ENCODE results near the gene CCNF.
A peak's percentile ranks its signal among the peaks of the same experiment; 100 is the strongest.
"Not testable (repeated sequence)": the region's sequence is repeated elsewhere in the genome, so short reads cannot be mapped to it uniquely, and the experiment has no call there.

The CCNF gene

GRCh38 chr16:2428784-2429033 is 538 bp upstream of the CCNF start:
- Histone ChIP-seq H3K9me3 (ENCODE audit: insufficient read depth, low read depth, low read length) (no peaks in the 10 kb centered on the region), H3K4me3 (ENCODE audit: low read length) (peak overlapping the region; percentile 77), H3K9ac (ENCODE audit: low read depth, low read length) (peak overlapping the region; percentile 88), H3K27ac (ENCODE audit: low read depth, low read length) (peak overlapping the region; percentile 74), H3K4me1 (ENCODE audit: insufficient read depth, low read length) (0 out of 2 replicates have a peak, but pooled peaks cover 5% of the 10 kb centered on the region), H3K36me3 (ENCODE audit: insufficient read depth, low read length) (peaks cover 31% of the 10 kb centered on the region), H3K27me3 (ENCODE audit: insufficient read depth, low read length) (no peaks in the 10 kb centered on the region)
- under 1% methylated on average over 24 of the region's 24 CpGs for WGBS

DNA sequence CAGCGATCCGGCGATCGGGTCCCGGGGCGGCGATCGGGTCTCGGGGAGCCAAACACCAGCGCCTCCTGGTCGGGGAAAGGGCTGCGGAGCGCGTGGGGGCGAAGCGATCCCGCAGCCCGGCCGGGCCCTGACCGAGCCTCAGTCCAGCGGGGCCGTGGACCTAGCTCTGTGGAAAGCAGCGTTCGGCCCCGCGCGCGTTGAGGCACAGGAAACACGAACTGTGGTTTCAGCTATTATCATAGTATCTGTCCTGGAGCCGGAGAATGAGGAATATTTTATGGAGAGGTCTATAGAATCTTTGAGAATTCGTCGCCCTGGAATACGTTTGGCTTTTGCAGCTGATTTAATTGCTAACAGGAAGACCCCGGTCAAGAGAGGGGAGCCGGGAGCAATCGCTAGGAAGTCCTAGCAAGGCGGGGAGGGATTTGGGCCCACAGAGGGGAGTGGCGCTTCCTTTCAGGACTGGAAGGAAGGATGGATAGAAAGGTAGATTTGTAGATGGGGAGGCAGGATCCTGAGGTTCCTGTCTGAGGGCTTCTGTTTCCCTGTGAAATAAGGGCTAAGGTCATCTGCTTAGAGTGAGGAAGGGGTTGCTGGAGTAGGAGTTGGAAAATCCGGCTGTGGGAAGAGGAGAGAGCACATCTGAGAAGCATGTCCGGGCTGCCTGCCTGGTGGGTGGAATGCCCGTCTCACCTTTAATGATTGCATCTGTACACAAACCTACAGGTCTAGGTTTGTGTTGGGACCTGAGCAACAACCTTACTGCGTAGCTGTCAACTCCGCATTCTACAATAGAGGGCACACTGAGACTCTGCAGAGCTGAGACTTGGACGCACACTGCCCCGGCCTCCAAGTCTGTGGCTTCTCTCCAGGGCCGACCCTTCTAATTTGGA is 770 bp downstream of the CCNF start:
- H3K9ac ChIP-seq (ENCODE audit: low read depth, low read length): peak overlapping the region; percentile 86
- peaks cover 41% of the 10 kb centered on the region for H3K36me3 ChIP-seq (ENCODE audit: insufficient read depth, low read length)
- WGBS: 8% methylated on average over 46 of the region's 46 CpGs
- 0 out of 2 replicates have a peak, but pooled peaks cover 5% of the 10 kb centered on the region for H3K4me1 ChIP-seq (ENCODE audit: insufficient read depth, low read length)
- H3K9me3 ChIP-seq (ENCODE audit: insufficient read depth, low read depth, low read length): no peaks in the 10 kb centered on the region
- H3K4me3 ChIP-seq (ENCODE audit: low read length): peak overlapping the region; percentile 88
- H3K27me3 ChIP-seq (ENCODE audit: insufficient read depth, low read length): no peaks in the 10 kb centered on the region
- no peak overlapping the region for H3K27ac ChIP-seq (ENCODE audit: low read depth, low read length)

GRCh38 chr16:2432286-2432685 is 3.0 kb downstream of the CCNF start:
- peaks cover 61% of the 10 kb centered on the region for H3K36me3 ChIP-seq (ENCODE audit: insufficient read depth, low read length)
- no peaks in the 10 kb centered on the region for H3K9me3 ChIP-seq (ENCODE audit: insufficient read depth, low read depth, low read length)
- H3K4me3 ChIP-seq (ENCODE audit: low read length): no peak overlapping the region
- no peaks in the 10 kb centered on the region for H3K27me3 ChIP-seq (ENCODE audit: insufficient read depth, low read length)
- H3K4me1 ChIP-seq (ENCODE audit: insufficient read depth, low read length): 0 out of 2 replicates have a peak, but pooled peaks cover 5% of the 10 kb centered on the region
- no peak overlapping the region for H3K27ac ChIP-seq (ENCODE audit: low read depth, low read length)
- WGBS: 95% methylated on average over 6 of the region's 6 CpGs
- H3K9ac ChIP-seq (ENCODE audit: low read depth, low read length): no peak overlapping the region

DNA sequence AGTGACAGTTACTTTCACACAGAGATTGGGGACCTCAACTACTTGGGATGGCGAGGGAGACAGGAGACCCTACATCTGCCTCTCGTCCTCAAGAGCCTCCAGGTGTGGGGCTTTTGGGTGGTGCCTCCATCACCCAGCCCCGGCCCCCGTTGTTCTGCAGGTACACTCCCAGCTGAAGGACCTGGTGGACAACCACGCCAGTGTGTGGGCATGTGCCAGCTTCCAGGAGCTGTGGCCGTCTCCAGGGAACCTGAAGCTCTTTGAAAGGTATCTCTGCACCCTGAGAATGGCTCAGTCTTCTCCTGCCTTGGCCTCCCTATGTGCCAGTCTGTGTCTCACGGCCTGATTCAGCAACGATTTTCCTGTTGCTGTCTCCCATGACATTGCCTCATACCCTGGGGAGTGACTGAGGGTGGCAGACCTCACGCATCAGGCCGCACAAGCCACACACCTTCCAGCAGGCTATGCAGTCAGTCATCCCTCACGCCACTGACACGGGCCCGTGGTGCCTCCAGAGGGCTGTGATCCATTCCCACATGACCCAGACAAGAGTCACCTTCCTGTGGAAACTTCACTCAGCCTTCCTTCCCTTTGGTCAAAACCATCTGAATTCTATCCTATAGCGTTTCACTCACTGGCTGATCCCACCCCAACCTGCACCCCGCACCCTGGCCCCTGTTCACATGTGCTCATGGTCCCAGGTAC is 3.7 kb downstream of the CCNF start:
- H3K9ac ChIP-seq (ENCODE audit: low read depth, low read length): no peak overlapping the region
- WGBS: 96% methylated on average over 15 of the region's 15 CpGs
- H3K4me3 ChIP-seq (ENCODE audit: low read length): no peak overlapping the region
- H3K27ac ChIP-seq (ENCODE audit: low read depth, low read length): no peak overlapping the region
- H3K9me3 ChIP-seq (ENCODE audit: insufficient read depth, low read depth, low read length): no peaks in the 10 kb centered on the region
- 0 out of 2 replicates have a peak, but pooled peaks cover 5% of the 10 kb centered on the region for H3K4me1 ChIP-seq (ENCODE audit: insufficient read depth, low read length)
- H3K27me3 ChIP-seq (ENCODE audit: insufficient read depth, low read length): no peaks in the 10 kb centered on the region
- H3K36me3 ChIP-seq (ENCODE audit: insufficient read depth, low read length): peaks cover 68% of the 10 kb centered on the region

GRCh38 chr16:2435236-2435635 is 6.0 kb downstream of the CCNF start:
- not testable (repeated sequence) for H3K9me3 ChIP-seq (ENCODE audit: insufficient read depth, low read depth, low read length); H3K4me3 ChIP-seq (ENCODE audit: low read length); H3K9ac ChIP-seq (ENCODE audit: low read depth, low read length); H3K27me3 ChIP-seq (ENCODE audit: insufficient read depth, low read length); H3K27ac ChIP-seq (ENCODE audit: low read depth, low read length); H3K4me1 ChIP-seq (ENCODE audit: insufficient read depth, low read length)
- H3K36me3 ChIP-seq (ENCODE audit: insufficient read depth, low read length): peaks cover 91% of the 10 kb centered on the region
- 83% methylated on average over 4 of the region's 4 CpGs for WGBS

GRCh38 chr16:2436110-2436509 is 6.9 kb downstream of the CCNF start:
- Histone ChIP-seq H3K27me3 (ENCODE audit: insufficient read depth, low read length) (no peaks in the 10 kb centered on the region), H3K9ac (ENCODE audit: low read depth, low read length) (no peak overlapping the region), H3K9me3 (ENCODE audit: insufficient read depth, low read depth, low read length) (no peaks in the 10 kb centered on the region), H3K4me1 (ENCODE audit: insufficient read depth, low read length) (no peaks in the 10 kb centered on the region), H3K4me3 (ENCODE audit: low read length) (no peak overlapping the region), H3K36me3 (ENCODE audit: insufficient read depth, low read length) (peaks cover 91% of the 10 kb centered on the region), H3K27ac (ENCODE audit: low read depth, low read length) (no peak overlapping the region)
- 96% methylated on average over 9 of the region's 9 CpGs for WGBS

GRCh38 chr16:2437032-2437790 is 8.0 kb downstream of the CCNF start:
- H3K27ac ChIP-seq (ENCODE audit: low read depth, low read length): no peak overlapping the region
- no peak overlapping the region for H3K9ac ChIP-seq (ENCODE audit: low read depth, low read length)
- H3K36me3 ChIP-seq (ENCODE audit: insufficient read depth, low read length): peaks cover 85% of the 10 kb centered on the region
- H3K27me3 ChIP-seq (ENCODE audit: insufficient read depth, low read length): no peaks in the 10 kb centered on the region
- H3K4me3 ChIP-seq (ENCODE audit: low read length): no peak overlapping the region
- WGBS: 96% methylated on average over 24 of the region's 24 CpGs
- no peaks in the 10 kb centered on the region for H3K9me3 ChIP-seq (ENCODE audit: insufficient read depth, low read depth, low read length)
- H3K4me1 ChIP-seq (ENCODE audit: insufficient read depth, low read length): no peaks in the 10 kb centered on the region

- no peaks in the 10 kb centered on the region for H3K27me3 ChIP-seq (ENCODE audit: insufficient read depth, low read length)
- no peak overlapping the region for H3K9ac ChIP-seq (ENCODE audit: low read depth, low read length)
- H3K36me3 ChIP-seq (ENCODE audit: insufficient read depth, low read length): peaks cover 77% of the 10 kb centered on the region
- WGBS: 96% methylated on average over 14 of the region's 14 CpGs
- no peaks in the 10 kb centered on the region for H3K9me3 ChIP-seq (ENCODE audit: insufficient read depth, low read depth, low read length)
- no peaks in the 10 kb centered on the region for H3K4me1 ChIP-seq (ENCODE audit: insufficient read depth, low read length)
- no peak overlapping the region for H3K4me3 ChIP-seq (ENCODE audit: low read length)
- H3K27ac ChIP-seq (ENCODE audit: low read depth, low read length): no peak overlapping the region
These were observed 8.9 kb downstream of the CCNF start for GRCh38 chr16:2438121-2438520.

- no peak overlapping the region for H3K4me3 ChIP-seq (ENCODE audit: low read length)
- no peaks in the 10 kb centered on the region for H3K27me3 ChIP-seq (ENCODE audit: insufficient read depth, low read length)
- no peak overlapping the region for H3K9ac ChIP-seq (ENCODE audit: low read depth, low read length)
- no peaks in the 10 kb centered on the region for H3K9me3 ChIP-seq (ENCODE audit: insufficient read depth, low read depth, low read length)
- no peaks in the 10 kb centered on the region for H3K4me1 ChIP-seq (ENCODE audit: insufficient read depth, low read length)
- no peak overlapping the region for H3K27ac ChIP-seq (ENCODE audit: low read depth, low read length)
- WGBS: 97% methylated on average over 11 of the region's 11 CpGs
- H3K36me3 ChIP-seq (ENCODE audit: insufficient read depth, low read length): peaks cover 77% of the 10 kb centered on the region
These were observed 10.4 kb downstream of the CCNF start for GRCh38 chr16:2439598-2439997.

DNA sequence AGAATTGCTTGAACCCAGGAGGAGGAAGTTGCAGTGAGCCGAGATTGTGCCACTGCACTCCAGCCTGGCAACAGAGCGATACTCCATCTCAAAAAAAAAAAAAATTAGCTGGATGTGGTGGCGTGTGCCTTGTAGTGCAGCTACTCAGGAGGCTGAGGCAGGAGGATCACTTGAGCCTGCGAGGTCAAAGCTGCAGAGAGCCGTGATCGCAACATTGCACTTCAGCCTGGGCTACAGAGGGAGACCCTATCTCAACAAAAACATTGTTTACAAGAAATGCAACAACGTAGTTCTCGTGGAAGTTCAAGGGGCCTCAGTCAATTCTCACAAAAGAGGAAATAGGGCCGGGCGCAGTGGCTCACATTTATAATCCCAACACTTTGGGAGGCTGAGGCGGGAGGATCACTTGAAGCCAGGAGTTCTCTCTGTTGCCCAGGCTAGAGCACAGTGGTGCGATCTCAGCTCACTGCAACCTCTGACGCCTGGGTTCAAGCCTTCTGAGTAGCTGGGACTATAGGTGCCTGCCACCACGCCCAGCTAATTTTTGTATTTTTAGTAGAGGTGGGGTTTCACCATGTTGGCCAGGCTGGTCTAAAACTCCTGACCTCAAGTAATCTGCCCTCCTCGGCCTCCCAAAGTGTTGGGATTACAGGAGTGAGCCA is 12.0 kb downstream of the CCNF start:
- H3K27ac ChIP-seq (ENCODE audit: low read depth, low read length); H3K4me1 ChIP-seq (ENCODE audit: insufficient read depth, low read length); H3K9me3 ChIP-seq (ENCODE audit: insufficient read depth, low read depth, low read length); H3K4me3 ChIP-seq (ENCODE audit: low read length); H3K27me3 ChIP-seq (ENCODE audit: insufficient read depth, low read length); H3K9ac ChIP-seq (ENCODE audit: low read depth, low read length): not testable (repeated sequence)
- peaks cover 81% of the 10 kb centered on the region for H3K36me3 ChIP-seq (ENCODE audit: insufficient read depth, low read length)
- 83% methylated on average over 14 of the region's 15 CpGs for WGBS

- Histone ChIP-seq H3K27me3 (ENCODE audit: insufficient read depth, low read length) (no peaks in the 10 kb centered on the region), H3K27ac (ENCODE audit: low read depth, low read length) (no peak overlapping the region), H3K9me3 (ENCODE audit: insufficient read depth, low read depth, low read length) (no peaks in the 10 kb centered on the region), H3K4me1 (ENCODE audit: insufficient read depth, low read length) (no peaks in the 10 kb centered on the region), H3K36me3 (ENCODE audit: insufficient read depth, low read length) (peaks cover 81% of the 10 kb centered on the region), H3K9ac (ENCODE audit: low read depth, low read length) (no peak overlapping the region), H3K4me3 (ENCODE audit: low read length) (no peak overlapping the region)
- WGBS: 94% methylated on average over 8 of the region's 9 CpGs
These were observed 14.3 kb downstream of the CCNF start for GRCh38 chr16:2443555-2443954.
